CD4-positive, alpha-beta T cell treated with Interferon alpha-2 for 1 hour (primary cell): ENCODE results near the gene CDRT4.

Experiments
- DNase-seq, 2 donors: peaks; one replicate each; pipeline ENCODE4 v3.0.0-alpha.2; 2020 to 2022

Gene CDRT4

GRCh38 chr17:15492791-15493692 lies 25.6 kb upstream of the CDRT4 start:
- DNase-seq, result no peak

- DNase-seq, result no peak
Measured at GRCh38 chr17:15492186-15492585, 24.8 kb upstream of the CDRT4 start.

GRCh38 chr17:15490634-15491261 lies 23.3 kb upstream of the CDRT4 start:
- no peak for DNase-seq

GRCh38 chr17:15488557-15488956 lies 21.1 kb upstream of the CDRT4 start:
- DNase-seq, result no peak

GRCh38 chr17:15485045-15485444 lies 17.6 kb upstream of the CDRT4 start:
- no peak for DNase-seq

- no peak for DNase-seq
Measured at GRCh38 chr17:15483431-15483830, 16.0 kb upstream of the CDRT4 start.

GRCh38 chr17:15482476-15482875 lies 15.1 kb upstream of the CDRT4 start:
- no peak for DNase-seq

- DNase-seq, result no peak
Measured at GRCh38 chr17:15481481-15481880, 14.1 kb upstream of the CDRT4 start.

- no peak for DNase-seq
Measured at GRCh38 chr17:15480204-15480603, 12.8 kb upstream of the CDRT4 start.

GRCh38 chr17:15479703-15480102 lies 12.3 kb upstream of the CDRT4 start:
- DNase-seq, result no peak

- no peak for DNase-seq
Measured at GRCh38 chr17:15478845-15479244, 11.4 kb upstream of the CDRT4 start.

GRCh38 chr17:15475631-15476354 lies 8.4 kb upstream of the CDRT4 start:
- DNase-seq, result no peak

- no peak for DNase-seq
Measured at GRCh38 chr17:15472891-15473290, 5.5 kb upstream of the CDRT4 start.

- no peak for DNase-seq
Measured at GRCh38 chr17:15470536-15470935, 3.1 kb upstream of the CDRT4 start.

GRCh38 chr17:15469260-15469659 lies 1.8 kb upstream of the CDRT4 start:
- no peak for DNase-seq

GRCh38 chr17:15468126-15468525 lies 705 bp upstream of the CDRT4 start:
- no peak for DNase-seq

- no peak for DNase-seq
Measured at GRCh38 chr17:15466131-15466530, 1.3 kb downstream of the CDRT4 start.

GRCh38 chr17:15465045-15465701 lies 2.2 kb downstream of the CDRT4 start:
- no peak for DNase-seq

- no peak for DNase-seq
Measured at GRCh38 chr17:15464231-15464985, 3.0 kb downstream of the CDRT4 start.

GRCh38 chr17:15462976-15463772 lies 4.2 kb downstream of the CDRT4 start:
- DNase-seq, result no peak

GRCh38 chr17:15457723-15458094 lies 9.7 kb downstream of the CDRT4 start:
- no peak for DNase-seq
